Left lung (tissue), 10 donors: ENCODE measurements around the gene ZNF577. TPM values are rescaled to one million over a fixed set of nuclear protein-coding genes. Genes with fewer than 3 reads are reported as not detected.
A peak's percentile ranks its signal among the peaks of the same experiment; 100 is the strongest.

Experiments
- ATAC-seq: fragments of 200-7000 bp; cut with Tn5 transposase; one replicate; pipeline ENCODE4 v1.9.1; 2020; ENCODE audit warnings: moderate library complexity
- DNase-seq, 4 donors: peaks; one replicate each; pipeline ENCODE4 v3.0.0-alpha.2; 2013 to 2020
- H3K27ac ChIP-seq, 2 donors: fragments of 200-600 bp; sonication (generic) in 1 of 2; one replicate each; pipeline versions ENCODE4 v1.5.0 to v1.8.0; 2020 to 2021
- H3K27me3 ChIP-seq, 2 donors: fragments of 200-600 bp; sonication (generic) in 1 of 2; one replicate each; pipeline versions ENCODE4 v1.5.0 to v1.8.0; 2020 to 2021
- H3K36me3 ChIP-seq, 2 donors: fragments of 200-600 bp; sonication (generic) in 1 of 2; one replicate each; pipeline versions ENCODE4 v1.5.0 to v1.8.0; 2020 to 2021
- H3K4me1 ChIP-seq, 2 donors: fragments of 200-600 bp; one replicate each; pipeline ENCODE4 v1.8.0; 2021
- H3K4me3 ChIP-seq, 2 donors: fragments of 200-600 bp; sonication (generic) in 1 of 2; one replicate each; pipeline versions ENCODE4 v1.5.0 to v1.8.0; 2020 to 2021; ENCODE audit warnings: mild to moderate bottlenecking in 1 of 2
- H3K9me3 ChIP-seq, 2 donors: fragments of 200-600 bp; sonication (generic) in 1 of 2; one replicate each; pipeline versions ENCODE4 v1.5.0 to v1.8.0; 2020 to 2021
- CTCF ChIP-seq, 2 donors: fragments of 200-600 bp; sonication (generic) in 1 of 2; IDR thresholded peaks; one replicate each; pipeline versions ENCODE4 v1.5.0 to v1.8.0; 2021; ENCODE audit warnings: antibody characterized with exemption in 2 of 2
- intact Hi-C, 2 donors: fragments of 100-400 bp; cut with DNase I; formaldehyde crosslinking; loops; one replicate each; pipeline versions ENCODE4 v1.11.2 to v1.14.2; 2022
- polyA plus RNA-seq, 6 donors: library from polyadenylated mRNA; unstranded; fragments of 120-200 nt; gene quantifications; one replicate each; pipeline ENCODE4 v1.2.1, GENCODE V29; 2013; ENCODE audit not compliant: insufficient read length in 6 of 6
- total RNA-seq, 2 donors: library from RNA; stranded (reverse); fragmentation: NEBNext Ultra II Directional; extraction: Animal tissue kit (Norgen Biotek cat#: 25700); gene quantifications; one replicate each; pipeline ENCODE4 v1.2.1, GENCODE V29; 2021
- donor health status: DM: no; HTN: yes; CAD: no.
- donor health status: DM: no; HTN: no; CAD: no.

Gene ZNF577
- total and polyA plus RNA-seq, 8 donors = 8.5 to 50.9 (median 43.2) TPM

GRCh38 chr19:51824281-51825005 is 63.3 kb downstream of the ZNF577 start:
- Histone ChIP-seq H3K27me3 (no peaks in the 10 kb centered on the region), H3K9me3 (peaks cover 0 to 34% of the 10 kb centered on the region in 2 donors), H3K4me3 (no peak overlapping the region), H3K36me3 (no peaks in the 10 kb centered on the region), H3K27ac (peak overlapping the region in 1 of 2 donors; percentile 78), H3K4me1 (peaks cover 0 to 29% of the 10 kb centered on the region in 2 donors)
- DNase-seq (no peak), ATAC-seq (peak; percentile 65)
- intact Hi-C loops = no loop called here
- TF ChIP-seq CTCF (IDR thresholded peaks at IDR 0.05) = no peak

GRCh38 chr19:51822946-51823345 is 64.8 kb downstream of the ZNF577 start:
- intact Hi-C loops = no loop called here
- peak overlapping the region; percentile 50 to 78 for H3K27ac ChIP-seq
- no peak for ATAC-seq

DNA sequence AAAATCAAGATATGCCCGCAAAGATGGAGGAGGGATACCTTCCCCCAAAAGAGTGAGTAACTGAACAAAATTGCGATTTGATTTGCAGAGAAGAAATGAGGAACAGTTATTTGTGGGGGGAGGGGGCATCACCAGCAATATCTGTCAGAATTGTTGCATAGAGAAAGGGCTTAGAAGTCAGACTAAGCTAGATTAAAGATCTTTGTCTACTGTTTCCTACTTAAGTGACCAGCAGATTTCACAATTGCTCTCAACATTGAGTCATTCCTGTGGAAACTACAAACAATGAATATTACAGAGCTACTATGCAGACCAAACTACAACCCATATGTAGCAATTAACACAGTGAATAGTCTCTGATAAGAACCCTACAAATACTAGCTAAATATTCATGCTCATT is 65.4 kb downstream of the ZNF577 start:
- no peak for TF ChIP-seq CTCF (IDR thresholded peaks at IDR 0.05)
- peaks cover 0 to 19% of the 10 kb centered on the region in 2 donors for H3K9me3 ChIP-seq
- intact Hi-C loops = no loop called here
- no peak overlapping the region for H3K4me3 ChIP-seq
- ATAC-seq = peak; percentile 59
- H3K27me3 ChIP-seq = no peaks in the 10 kb centered on the region
- no peaks in the 10 kb centered on the region for H3K36me3 ChIP-seq
- peaks cover 5 to 29% of the 10 kb centered on the region in 2 donors for H3K4me1 ChIP-seq
- no peak for DNase-seq
- peak overlapping the region; percentile 50 to 78 for H3K27ac ChIP-seq

More at GRCh38 chr19:51822946-51823345, 64.8 kb downstream of the ZNF577 start:
- no peak for TF ChIP-seq CTCF (IDR thresholded peaks at IDR 0.05)
- Histone ChIP-seq H3K9me3 (peaks cover 0 to 22% of the 10 kb centered on the region in 2 donors), H3K4me3 (no peak overlapping the region), H3K36me3 (no peaks in the 10 kb centered on the region), H3K4me1 (peaks cover 2 to 29% of the 10 kb centered on the region in 2 donors), H3K27me3 (no peaks in the 10 kb centered on the region)
- no peak for DNase-seq

GRCh38 chr19:51821921-51822320 is 65.8 kb downstream of the ZNF577 start:
- intact Hi-C loops = no loop called here
- Histone ChIP-seq H3K27ac (peak overlapping the region; percentile 50 to 78), H3K9me3 (peaks cover 0 to 15% of the 10 kb centered on the region in 2 donors), H3K4me1 (peaks cover 5 to 33% of the 10 kb centered on the region in 2 donors), H3K36me3 (no peaks in the 10 kb centered on the region), H3K27me3 (no peaks in the 10 kb centered on the region), H3K4me3 (no peak overlapping the region)
- no peak for DNase-seq
- no peak for TF ChIP-seq CTCF (IDR thresholded peaks at IDR 0.05)
- ATAC-seq = no peak

DNA sequence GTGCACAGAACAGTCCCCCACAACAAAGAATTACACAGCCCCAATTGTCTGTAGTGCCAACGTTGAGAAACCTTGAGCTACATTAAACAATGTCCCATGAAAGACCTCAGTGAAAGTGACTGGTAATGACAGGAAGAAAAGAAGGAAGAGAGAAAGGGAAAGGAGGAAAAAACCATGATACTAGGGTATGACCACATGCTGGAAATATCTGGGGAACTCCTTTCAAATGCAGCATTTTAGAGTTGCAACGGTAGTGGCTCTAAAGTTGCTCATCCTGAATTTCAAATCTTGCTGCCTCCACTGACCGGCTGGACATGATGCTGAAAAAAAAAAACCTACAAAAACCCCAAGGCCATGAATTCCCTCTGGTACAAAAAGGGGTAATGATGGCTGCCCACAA is 66.3 kb downstream of the ZNF577 start:
- ATAC-seq = no peak
- no peak for DNase-seq
- Histone ChIP-seq H3K4me1 (peaks cover 5 to 38% of the 10 kb centered on the region in 2 donors), H3K27ac (peak overlapping the region; percentile 50 to 78), H3K9me3 (peaks cover 0 to 11% of the 10 kb centered on the region in 2 donors), H3K4me3 (no peak overlapping the region), H3K36me3 (no peaks in the 10 kb centered on the region), H3K27me3 (no peaks in the 10 kb centered on the region)
- intact Hi-C loops = no loop called here
- no peak for TF ChIP-seq CTCF (IDR thresholded peaks at IDR 0.05)

Other genes with a start within 250 kb of the ZNF577 start
- 10 to 100 TPM; 13.4 to 59.9 TPM for gene SIGLEC14, start 241.1 kb downstream of the ZNF577 start, total RNA-seq
- gene SIGLEC14, start 241.1 kb downstream of the ZNF577 start, polyA plus RNA-seq = 1 to 10 TPM in 4 of 6 donors, under 1 TPM in 2; 0.50 to 2.3 (median 1.7) TPM
- gene SPACA6, start 194.6 kb downstream of the ZNF577 start, total RNA-seq = 10 to 100 TPM; 15.9 to 27.3 TPM
- gene SPACA6, start 194.6 kb downstream of the ZNF577 start, polyA plus RNA-seq = 10 to 100 TPM; 13.5 to 24.9 (median 20.1) TPM
- gene HAS1, start 164.0 kb downstream of the ZNF577 start, total RNA-seq = under 1 TPM; 0.26 to 0.50 TPM
- 1 to 10 TPM in 1 of 6 donors, under 1 TPM in 5; 0.10 to 1.4 (median 0.65) TPM for gene HAS1, start 164.0 kb downstream of the ZNF577 start, polyA plus RNA-seq
- 100 to 1,000 TPM in 1 of 2 donors, 10 to 100 TPM in 1; 20.0 to 193 TPM for gene FPR1, start 136.1 kb downstream of the ZNF577 start, total RNA-seq
- 1 to 10 TPM; 1.6 to 3.8 (median 2.2) TPM for gene FPR1, start 136.1 kb downstream of the ZNF577 start, polyA plus RNA-seq
- 10 to 100 TPM in 1 of 2 donors, 1 to 10 TPM in 1; 5.9 to 41.7 TPM for gene FPR2, start 126.8 kb downstream of the ZNF577 start, total RNA-seq
- gene FPR2, start 126.8 kb downstream of the ZNF577 start, polyA plus RNA-seq = under 1 TPM; 0.14 to 0.52 (median 0.26) TPM
- 10 to 100 TPM; 28.6 to 75.0 TPM for gene FPR3, start 92.8 kb downstream of the ZNF577 start, total RNA-seq
- gene FPR3, start 92.8 kb downstream of the ZNF577 start, polyA plus RNA-seq = 1 to 10 TPM in 4 of 6 donors, under 1 TPM in 2; 0.79 to 1.5 (median 1.1) TPM
- 10 to 100 TPM in 1 of 2 donors, 1 to 10 TPM in 1; 8.7 to 11.9 TPM for gene ZNF649, start 17.1 kb upstream of the ZNF577 start, total RNA-seq
- gene ZNF649, start 17.1 kb upstream of the ZNF577 start, polyA plus RNA-seq = 10 to 100 TPM; 24.0 to 29.6 (median 27.4) TPM
- 1 to 10 TPM; 7.0 to 7.7 TPM for gene ZNF613, start 39.5 kb upstream of the ZNF577 start, total RNA-seq
- gene ZNF613, start 39.5 kb upstream of the ZNF577 start, polyA plus RNA-seq = 10 to 100 TPM; 11.5 to 15.5 (median 13.9) TPM
- 10 to 100 TPM in 1 of 2 donors, 1 to 10 TPM in 1; 7.8 to 12.5 TPM for gene ZNF350, start 98.9 kb upstream of the ZNF577 start, total RNA-seq
- gene ZNF350, start 98.9 kb upstream of the ZNF577 start, polyA plus RNA-seq = 10 to 100 TPM; 17.5 to 25.8 (median 21.4) TPM
- 1 to 10 TPM; 8.7 to 10.0 TPM for gene ZNF615, start 120.3 kb upstream of the ZNF577 start, total RNA-seq
- gene ZNF615, start 120.3 kb upstream of the ZNF577 start, polyA plus RNA-seq = 10 to 100 TPM; 20.1 to 27.0 (median 22.4) TPM
- gene ZNF614, start 140.4 kb upstream of the ZNF577 start, total RNA-seq = 1 to 10 TPM; 5.7 to 7.8 TPM
- 10 to 100 TPM; 17.9 to 22.4 (median 19.7) TPM for gene ZNF614, start 140.4 kb upstream of the ZNF577 start, polyA plus RNA-seq
- 10 to 100 TPM in 1 of 2 donors, 1 to 10 TPM in 1; 8.7 to 11.2 TPM for gene ZNF432, start 160.9 kb upstream of the ZNF577 start, total RNA-seq
- 10 to 100 TPM; 22.1 to 27.9 (median 25.7) TPM for gene ZNF432, start 160.9 kb upstream of the ZNF577 start, polyA plus RNA-seq
- 10 to 100 TPM; 21.0 to 22.2 TPM for gene ZNF841, start 207.8 kb upstream of the ZNF577 start, total RNA-seq
- gene ZNF841, start 207.8 kb upstream of the ZNF577 start, polyA plus RNA-seq = 10 to 100 TPM; 25.8 to 35.4 (median 33.5) TPM